Breast epithelium (tissue), 3 donors: ENCODE data around the gene ASPG.

ENCODE experiments used
- POLR2A ChIP-seq: fragments of 450-650 bp; IDR thresholded peaks from one replicate; pipeline ENCODE4 v1.6.1; 2016; ENCODE audit warnings: antibody characterized with exemption, mild to moderate bottlenecking, moderate library complexity
- POLR2AphosphoS5 ChIP-seq, 3 donors: sonication (generic); formaldehyde crosslinking; IDR thresholded peaks; one replicate each; pipeline ENCODE4 v1.6.1; 2017; ENCODE audit warnings: antibody characterized with exemption in 3 of 3
- TF ChIP-seq, protein P1 (sequence below), 3 donors: fragments of 450-650 bp; IDR thresholded peaks; one replicate each; pipeline ENCODE4 v1.5.1; 2016 to 2017; ENCODE audit warnings: antibody characterized with exemption in 3 of 3, mild to moderate bottlenecking in 3 of 3, moderate library complexity in 3 of 3

DNA sequence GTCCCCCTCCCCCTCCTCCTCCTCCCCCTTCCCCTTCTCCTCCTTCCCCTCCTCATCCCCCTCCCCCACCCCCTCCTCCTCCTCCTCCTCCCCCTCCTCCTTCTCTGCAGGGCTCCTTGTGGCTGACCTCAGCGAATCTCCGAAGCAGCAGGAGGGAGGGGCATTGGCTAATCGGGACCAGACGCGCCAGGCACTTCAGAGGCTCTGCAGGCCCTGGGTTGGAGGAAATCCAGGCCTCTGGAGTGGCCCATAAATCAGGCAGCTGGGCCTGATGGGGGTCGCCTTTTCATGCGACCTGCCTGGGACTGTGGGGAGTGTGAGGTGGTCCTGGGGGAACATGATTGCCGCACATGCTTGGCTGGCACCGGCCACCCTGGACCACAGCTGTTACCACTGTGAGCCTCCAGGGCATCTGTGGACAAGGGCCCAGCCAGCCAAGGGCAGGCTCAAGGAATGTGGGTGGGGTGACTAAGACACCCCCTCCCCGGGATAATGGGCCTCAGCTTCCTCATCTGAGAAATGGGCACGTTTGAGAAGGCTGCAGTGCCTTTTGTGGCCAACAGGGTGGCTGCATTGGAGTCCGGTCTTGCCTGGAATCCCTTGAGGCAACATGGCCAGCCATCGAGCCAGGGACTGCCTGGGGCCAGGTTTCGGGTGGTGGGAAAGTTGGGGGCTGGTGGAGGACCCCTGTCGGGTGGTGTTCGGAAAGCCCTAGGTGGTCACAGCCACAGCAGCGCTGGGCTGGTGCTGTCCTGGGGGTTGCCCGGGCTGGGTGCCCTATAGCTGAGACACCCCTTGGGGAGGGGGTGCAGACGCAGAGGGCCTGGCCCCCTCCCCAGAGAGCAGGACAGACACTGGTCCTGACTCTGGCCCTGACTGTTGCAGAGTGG is 64.9 kb downstream of the ASPG start:
- TF ChIP-seq POLR2A (no peak), POLR2AphosphoS5 (IDR thresholded peaks at IDR 0.05) (no peak)
- TF ChIP-seq, protein P1, sequence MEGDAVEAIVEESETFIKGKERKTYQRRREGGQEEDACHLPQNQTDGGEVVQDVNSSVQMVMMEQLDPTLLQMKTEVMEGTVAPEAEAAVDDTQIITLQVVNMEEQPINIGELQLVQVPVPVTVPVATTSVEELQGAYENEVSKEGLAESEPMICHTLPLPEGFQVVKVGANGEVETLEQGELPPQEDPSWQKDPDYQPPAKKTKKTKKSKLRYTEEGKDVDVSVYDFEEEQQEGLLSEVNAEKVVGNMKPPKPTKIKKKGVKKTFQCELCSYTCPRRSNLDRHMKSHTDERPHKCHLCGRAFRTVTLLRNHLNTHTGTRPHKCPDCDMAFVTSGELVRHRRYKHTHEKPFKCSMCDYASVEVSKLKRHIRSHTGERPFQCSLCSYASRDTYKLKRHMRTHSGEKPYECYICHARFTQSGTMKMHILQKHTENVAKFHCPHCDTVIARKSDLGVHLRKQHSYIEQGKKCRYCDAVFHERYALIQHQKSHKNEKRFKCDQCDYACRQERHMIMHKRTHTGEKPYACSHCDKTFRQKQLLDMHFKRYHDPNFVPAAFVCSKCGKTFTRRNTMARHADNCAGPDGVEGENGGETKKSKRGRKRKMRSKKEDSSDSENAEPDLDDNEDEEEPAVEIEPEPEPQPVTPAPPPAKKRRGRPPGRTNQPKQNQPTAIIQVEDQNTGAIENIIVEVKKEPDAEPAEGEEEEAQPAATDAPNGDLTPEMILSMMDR (IDR thresholded peaks at IDR 0.05): no peak
